Stimulated activated CD8-positive, alpha-beta memory T cell treated with anti-CD3 and anti-CD28 coated beads, Interleukin-12 subunit alpha, Interleukin-12 subunit beta, amount 100 ng/mL, for 1 hour (primary cell): Measurements from ENCODE around the gene NAALAD2.
"Not testable (repeated sequence)": the region's sequence is repeated elsewhere in the genome, so short reads cannot be mapped to it uniquely, and the experiment has no call there.

Source experiments
- DNase-seq: peaks from one replicate; pipeline ENCODE4 v3.0.0-alpha.2; 2020; ENCODE audit warnings: low read depth

Gene NAALAD2

DNA sequence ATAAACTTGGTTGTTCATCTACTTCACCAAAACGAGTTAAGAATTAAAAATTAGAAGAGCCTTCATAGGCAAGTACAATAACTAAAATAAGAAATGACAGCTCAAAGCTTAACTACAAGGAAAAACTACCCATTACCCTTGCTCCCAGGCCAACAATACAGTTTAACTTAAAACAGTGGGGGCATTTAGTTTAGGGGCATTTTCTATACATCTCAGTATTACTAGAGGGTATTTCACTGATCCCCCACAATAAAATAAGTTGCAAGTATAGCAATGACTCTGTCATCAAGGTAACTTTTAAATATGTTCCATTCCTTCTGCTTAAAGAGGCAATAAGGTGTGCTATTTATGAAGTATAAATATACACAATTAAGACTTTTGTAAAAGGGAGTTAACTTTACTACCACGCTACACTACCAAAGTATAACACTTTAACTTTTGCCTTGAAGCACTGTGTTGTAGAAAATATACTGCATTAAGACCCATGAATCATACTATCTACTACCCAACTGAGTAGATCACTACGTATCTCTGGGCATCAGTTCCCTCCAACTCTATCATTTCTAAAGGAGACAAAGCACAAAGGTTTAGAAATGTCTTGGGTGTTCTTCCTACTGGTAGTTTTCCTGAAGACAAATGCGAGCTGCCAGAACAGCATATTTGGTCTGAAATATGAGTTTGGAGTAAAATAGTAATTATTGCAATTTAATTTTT is 58.6 kb downstream of the NAALAD2 start:
- no peak for DNase-seq

DNA sequence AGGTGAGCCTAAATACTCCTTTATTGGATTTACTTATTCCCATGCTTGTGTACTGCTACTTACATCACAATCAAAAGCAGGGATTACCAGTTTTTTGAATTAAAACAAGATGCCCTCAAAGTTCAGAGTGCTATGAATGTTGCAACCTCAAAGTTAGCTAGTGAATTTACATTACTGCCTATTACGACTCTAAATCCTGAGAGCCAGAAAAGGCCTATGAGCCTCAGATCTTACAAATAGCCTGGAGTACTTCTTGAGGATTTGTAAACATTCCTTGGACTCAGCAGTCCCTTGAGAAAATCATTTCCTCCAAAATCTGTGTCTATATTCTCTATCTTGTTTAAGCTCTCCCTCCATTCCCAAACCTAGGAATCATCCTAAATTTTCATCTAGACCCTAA is 62.9 kb downstream of the NAALAD2 start:
- DNase-seq = no peak

DNA sequence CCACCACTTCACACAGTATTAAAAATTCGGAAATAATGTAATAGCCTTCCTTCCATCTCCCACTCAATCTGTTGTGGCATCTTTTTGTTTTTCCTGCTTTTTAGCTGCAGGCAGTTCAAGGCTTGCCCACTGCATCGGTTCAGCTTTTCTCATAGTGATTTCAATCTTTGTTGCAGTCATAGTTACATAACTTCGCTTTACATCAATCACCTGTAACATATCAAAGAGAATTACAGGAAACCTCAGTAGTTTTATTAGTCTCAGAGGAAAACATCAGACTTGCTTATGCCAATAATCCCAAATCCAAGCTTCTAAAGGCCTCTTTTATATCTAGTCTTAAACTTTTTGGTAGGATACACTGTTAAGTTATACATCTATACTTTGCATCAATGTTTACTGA is 67.9 kb downstream of the NAALAD2 start:
- no peak for DNase-seq

DNA sequence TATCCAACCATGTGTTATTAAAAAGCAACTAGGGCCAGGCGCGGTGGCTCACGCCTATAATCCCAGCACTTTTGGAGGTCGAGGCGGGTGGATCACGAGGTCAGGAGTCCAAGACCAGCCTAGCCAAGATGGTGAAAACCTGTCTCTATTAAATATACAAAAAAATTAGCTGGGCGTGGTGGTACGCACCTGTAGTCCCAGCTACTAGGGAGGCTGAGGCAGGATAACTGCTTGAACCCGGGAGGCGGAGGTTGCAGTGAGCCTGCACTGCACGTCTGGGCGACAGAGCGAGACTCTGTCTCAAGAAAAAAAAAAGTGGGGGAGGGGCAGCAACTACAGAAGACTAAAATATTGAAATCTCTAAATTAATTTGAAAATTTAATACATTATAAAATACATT is 69.9 kb downstream of the NAALAD2 start:
- no peak for DNase-seq

DNA sequence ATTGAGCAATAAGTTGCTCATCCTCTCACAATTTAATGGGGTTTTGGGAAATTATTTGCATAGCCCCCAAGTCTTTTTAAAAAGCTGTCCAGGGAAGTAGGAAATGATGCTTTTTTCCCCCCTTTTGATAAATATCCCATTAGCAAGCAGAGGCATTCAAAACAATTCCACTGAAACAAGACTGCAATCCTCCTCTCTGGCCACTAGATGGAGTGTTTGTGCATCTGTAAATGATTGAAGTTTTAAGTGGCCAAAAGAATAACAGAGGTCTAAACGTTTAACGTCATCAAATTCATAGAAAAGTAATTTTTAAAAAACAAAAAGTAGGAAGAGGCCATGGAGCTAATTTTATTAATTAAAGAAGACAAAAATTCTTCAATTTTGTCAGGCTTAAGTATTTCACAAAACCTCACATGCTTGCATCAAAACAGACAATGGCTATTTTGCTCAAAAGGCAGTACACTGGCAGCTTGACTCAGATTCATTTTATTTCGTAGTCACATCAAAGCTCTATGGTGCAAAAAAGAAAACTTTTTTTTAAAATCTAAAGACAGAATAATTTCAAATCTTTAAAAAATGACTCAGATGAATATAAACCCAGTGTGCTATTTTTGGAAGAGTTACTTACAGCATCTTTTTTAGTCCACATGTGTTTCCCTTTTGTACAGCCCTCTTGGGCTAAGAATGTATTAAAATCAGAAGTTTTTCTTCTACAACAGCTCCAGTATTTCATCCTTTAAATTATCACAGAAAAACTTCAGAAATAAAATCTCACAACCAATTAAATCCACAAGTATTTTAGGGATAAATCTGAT is 70.6 kb downstream of the NAALAD2 start:
- DNase-seq = no peak

DNA sequence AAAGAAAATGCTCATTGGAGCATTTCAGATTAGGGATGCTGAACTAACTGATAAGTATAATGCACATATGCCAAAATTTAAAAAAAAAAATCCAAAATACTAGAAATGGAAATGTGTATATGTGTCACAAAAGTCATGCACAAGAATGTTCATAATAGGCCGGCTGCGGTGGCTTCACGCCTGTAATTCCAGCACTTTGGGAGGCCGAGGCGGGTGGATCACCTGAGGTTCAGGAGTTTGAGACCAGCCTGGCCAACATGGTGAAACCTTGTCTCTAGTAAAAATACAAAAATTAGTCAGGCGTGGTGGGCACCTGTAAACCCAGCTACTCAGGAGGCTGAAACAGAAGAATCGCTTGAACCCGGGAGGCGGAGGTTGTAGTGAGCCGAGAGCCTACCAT is 73.5 kb downstream of the NAALAD2 start:
- not testable (repeated sequence) for DNase-seq

DNA sequence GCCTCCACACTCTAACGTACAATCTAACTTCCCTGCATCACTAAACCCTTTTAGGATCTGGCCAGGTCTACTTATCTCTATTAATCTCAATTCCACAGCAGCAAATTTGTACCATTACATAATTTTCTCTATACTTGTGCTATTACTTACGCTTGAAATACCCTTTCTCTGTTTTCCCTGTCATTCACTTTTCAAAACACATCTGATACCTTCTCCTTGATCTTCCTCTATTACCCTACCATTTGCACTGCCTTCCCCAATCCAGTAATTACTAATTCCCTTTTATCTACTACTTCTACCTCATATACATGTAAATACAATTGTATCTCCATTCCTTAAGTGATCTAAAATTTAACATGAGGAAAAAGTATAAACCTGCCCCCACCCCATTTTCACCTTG is 74.4 kb downstream of the NAALAD2 start:
- DNase-seq = no peak

DNA sequence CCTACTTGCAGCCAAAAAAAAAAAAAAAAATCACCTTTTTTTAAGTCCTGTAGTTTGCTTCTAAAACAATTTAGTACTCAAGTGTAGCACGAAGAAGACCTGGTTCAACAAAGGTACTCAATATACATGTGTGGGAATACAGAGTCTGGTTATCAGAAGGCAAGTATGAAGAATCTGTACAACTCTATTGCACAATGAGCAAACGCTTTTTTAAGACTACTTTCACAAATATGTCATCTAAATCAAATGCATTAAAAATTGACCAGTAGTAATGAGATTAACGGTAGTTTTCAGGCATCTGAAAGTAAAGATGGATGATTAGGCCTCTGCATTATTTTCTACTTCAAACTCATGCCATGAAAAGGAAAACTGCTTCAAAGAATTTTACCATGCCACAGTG is 78.9 kb downstream of the NAALAD2 start:
- no peak for DNase-seq

DNA sequence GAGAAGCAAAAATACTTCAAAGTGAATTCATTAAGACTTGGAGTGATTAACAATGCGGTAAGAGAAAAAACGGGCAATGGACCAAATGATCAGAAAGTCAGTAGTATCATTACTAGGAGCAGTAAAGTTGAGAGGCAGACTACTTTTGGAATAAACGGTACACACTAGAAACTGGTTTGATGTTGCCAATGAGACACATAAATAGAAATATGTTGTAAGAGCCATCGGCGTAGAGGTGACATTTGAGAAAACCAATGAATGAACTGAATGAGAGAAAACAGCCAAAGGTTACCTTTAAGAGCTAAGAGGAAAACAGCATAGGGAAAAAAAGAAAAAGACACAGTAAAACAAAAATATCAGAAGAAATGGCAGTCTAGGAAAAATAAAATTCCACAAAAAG is 82.1 kb downstream of the NAALAD2 start:
- DNase-seq = no peak

DNA sequence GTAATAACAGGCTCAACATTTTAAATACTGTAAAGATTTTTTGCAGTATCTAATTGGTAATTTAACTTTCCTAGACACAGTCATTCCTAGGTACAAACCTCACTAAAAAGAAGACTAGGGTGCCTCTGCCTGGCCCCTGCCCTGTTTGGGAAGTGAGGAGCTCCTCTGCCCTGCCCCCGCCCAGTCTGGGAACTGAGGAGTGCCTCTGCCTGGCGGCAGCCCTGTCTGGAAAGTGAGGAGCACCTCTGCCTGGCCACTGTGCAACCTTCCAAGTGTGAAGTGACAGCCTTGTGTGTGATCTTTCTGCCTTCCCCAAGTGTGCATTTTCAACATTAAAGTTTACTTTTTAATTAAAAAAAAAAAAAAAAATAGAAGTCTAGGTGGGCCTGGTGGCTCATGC is 84.1 kb downstream of the NAALAD2 start:
- no peak for DNase-seq

DNA sequence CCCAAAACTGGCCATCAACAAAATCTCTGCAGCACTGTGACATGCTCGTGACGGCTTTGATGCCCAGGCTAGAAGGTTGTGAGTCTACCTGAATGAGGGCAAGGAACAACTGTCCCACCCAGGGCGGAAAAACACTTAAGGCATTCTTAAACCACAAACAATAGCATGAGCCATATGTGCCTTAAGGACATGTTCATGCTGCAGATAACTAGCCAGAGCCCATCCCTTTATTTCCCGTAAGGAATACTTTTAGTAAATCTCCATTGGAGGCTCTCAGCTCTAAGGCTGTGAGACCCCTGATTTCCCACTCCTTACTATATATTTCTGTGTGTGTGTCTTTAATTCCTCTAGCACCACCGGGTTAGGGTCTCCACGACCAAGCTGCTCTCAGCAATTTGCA is 85.0 kb downstream of the NAALAD2 start:
- DNase-seq = no peak

DNA sequence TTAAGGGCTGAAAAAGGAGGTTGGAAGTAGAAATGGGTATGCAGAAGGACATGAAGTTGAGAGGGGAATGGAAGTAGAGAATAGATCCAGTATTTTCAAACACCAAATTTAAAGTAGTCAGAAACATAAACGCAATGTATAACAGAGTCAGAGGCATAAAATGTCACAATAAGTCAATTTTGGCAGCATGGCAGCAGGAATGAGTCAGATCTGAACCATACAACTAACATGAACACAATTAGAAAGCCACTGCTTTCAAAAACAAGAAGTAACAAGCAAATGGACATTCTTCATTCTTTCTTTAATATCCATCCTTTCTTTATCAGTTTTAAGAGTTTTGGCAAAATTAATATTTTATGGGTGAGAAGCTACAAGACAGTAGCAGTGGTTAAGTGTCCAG is 85.9 kb downstream of the NAALAD2 start:
- DNase-seq = no peak

DNA sequence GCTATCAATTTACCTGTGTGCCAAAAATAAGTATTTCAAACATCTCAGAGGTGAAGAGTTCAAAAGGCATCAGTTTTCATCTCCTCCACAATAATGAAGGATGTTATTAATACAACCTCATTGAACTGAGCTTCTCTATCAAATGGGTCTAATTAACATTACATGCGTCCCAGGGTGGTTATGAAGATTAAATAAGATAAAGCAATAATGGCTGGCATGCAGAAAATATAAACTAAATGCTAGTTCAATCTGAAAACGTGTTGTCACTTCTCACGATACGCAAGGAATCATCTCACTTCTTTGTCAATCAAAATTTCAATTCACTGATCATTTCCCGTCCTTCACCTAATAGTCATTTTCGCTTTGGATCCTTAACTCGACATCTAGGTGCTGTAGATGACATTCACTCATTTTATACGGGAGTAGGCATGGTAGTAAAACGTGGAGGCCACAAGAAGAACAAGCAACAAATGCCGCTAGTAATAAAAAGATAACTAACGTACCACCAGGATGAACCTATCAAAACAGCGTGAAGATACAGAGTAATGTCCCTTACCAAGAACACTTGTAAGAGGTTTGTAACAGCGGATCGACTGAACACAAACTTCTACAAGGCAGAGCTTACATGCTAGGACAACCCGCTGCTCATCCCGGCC is 87.5 kb downstream of the NAALAD2 start:
- DNase-seq = no peak

DNA sequence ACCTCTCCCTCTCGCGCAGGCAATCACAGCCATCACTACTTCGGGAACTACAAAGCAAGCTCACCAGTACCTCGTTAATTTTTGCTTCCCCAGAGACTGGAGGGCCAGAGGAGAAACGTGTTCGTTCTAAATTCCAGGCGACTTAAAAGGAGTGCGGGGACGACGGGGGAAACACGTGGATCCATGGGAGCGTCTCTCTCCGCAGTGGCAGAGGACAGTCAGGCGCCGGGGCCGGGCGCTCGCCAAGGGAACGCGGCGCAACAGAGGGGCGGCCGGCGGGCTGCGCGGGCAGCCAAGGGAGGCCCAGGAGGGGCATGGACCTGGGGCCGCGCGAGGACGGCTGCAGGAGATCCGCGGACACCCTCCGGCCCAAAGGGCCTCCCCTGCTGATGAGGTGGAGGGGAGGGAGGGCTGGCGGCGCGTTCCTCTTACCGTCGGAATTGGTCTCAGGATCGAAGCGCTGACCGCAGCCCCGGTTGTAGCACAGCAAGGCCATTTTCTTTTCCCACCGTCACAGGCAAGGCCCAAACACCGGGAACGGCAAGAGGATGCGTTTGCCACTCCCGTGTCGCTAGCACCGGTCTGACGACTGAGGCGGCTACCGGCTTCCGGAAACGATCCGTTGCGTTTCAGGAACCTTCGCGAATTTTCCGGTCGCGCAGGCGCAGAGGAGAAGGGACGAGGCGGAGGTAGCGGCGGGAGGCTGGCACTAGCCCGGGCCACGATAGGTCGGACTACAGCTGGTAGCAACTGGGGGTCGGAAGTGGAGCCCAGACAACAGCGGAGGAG is 88.2 kb downstream of the NAALAD2 start, which contains the start of gene CHORDC1:
TSS of gene CHORDC1 (minus strand) at position 591 of the 789 bp plus-strand sequence. CDS start at position 496, 95 bp downstream.
- peak; percentile 96 for DNase-seq

DNA sequence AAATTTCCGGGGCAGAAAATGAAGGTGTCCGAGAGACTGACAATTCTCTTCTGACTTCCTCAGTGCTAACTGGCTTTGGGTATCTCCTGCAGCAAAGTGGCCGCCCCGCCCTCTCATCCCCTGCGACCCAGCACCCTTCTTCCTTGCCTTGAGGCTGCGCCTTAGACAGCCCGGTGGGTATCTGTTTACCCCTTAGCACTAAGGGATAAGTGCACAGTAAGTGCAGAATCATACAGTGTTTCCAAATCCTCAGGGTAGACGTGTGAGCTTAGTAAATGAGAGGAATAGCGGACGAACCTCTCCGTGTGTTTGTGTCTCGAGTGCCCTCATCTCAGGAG is 88.8 kb downstream of the NAALAD2 start:
- DNase-seq = no peak

DNA sequence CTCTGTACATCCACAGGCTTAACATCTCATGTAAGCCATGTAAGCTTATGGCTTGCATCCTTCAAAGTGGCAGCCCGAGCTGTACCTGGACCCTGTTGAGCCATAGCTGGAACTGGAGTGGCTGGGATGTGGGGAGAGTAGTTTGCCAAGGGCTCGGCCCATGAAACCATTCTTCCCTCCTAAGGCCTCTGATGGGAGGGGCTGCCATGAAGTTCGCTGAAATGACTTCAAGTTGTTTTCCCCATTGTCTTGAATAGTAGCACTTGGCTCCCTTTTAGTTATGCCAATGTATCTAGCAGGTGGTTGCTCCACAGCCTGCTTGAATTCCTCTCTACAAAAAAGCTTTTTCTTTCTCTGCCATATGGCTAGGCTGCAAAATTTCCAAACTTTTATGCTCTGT is 93.6 kb downstream of the NAALAD2 start:
- no peak for DNase-seq

DNA sequence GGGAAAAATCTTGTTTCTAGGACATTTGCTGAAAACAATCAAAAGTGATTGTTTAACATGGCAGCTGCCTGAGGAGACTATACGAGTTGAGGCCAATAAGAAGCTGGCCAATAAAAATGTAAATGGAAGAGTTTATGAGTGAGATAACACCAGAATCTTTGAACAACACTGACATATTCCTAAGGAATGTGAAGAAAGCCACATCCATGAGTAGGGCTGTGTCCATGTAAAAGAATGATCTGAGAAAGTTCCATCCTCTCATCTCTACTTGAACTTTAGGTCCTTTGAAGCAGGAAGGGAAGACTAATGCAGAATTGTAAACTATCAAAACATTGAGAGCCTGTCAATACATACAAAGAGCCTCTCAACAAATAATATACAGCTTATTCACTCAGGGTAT is 95.3 kb downstream of the NAALAD2 start:
- no peak for DNase-seq

DNA sequence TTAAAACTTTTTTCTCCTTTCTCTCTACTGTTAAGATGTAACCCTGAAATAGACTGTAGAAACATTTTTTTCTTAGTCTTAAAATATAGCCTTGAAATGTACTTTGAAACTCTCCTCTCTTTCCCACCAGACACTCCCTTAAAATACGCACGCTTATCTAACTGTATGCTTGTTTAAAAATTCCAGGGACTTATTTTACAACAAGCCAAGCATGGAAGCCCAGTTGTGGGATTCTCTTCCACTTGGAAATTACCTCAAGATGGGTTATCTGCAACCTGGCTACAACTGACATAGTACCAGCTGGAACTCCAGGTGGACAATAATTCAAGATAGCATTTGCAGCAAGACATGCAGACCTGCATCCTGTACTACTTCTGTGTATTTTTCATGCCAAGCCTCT is 100.5 kb downstream of the NAALAD2 start:
- no peak for DNase-seq

DNA sequence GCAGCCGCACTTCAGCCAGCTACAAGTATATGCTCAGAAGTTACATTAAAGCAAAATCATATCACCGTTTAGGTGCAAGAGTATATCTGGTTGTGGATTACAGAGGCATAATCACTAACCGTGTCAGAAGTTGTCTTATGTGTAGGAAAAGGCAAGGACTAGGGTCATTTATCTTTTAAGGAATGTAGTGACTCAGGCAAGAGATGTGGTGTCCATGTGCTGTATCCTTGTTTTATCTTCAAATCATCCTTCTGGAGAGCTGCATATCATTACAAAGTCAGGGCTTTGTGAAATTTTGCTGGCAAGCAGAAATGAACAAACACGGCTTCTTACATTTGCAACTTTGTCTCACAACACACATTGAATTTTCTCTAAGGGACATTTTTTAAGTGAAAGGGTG is 101.1 kb downstream of the NAALAD2 start:
- DNase-seq = no peak

DNA sequence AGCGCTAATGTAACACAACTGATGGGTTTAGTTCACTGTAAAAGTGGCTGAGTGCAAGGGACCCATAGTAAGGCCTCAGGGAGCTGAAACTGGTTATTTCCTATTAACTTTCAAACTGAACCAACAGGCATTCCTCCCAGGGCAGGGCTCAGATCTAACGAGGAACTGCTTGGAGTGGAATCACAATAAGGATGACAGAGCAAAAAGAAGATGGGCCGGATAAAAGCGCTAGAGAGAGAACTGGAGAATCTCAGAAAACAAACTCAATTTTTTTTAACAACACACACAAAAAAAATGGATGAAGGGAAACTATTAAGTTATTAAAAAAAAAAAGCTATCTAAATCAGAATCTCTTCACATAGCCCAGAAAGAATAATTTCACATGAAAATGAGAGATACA is 102.5 kb downstream of the NAALAD2 start:
- DNase-seq = no peak

DNA sequence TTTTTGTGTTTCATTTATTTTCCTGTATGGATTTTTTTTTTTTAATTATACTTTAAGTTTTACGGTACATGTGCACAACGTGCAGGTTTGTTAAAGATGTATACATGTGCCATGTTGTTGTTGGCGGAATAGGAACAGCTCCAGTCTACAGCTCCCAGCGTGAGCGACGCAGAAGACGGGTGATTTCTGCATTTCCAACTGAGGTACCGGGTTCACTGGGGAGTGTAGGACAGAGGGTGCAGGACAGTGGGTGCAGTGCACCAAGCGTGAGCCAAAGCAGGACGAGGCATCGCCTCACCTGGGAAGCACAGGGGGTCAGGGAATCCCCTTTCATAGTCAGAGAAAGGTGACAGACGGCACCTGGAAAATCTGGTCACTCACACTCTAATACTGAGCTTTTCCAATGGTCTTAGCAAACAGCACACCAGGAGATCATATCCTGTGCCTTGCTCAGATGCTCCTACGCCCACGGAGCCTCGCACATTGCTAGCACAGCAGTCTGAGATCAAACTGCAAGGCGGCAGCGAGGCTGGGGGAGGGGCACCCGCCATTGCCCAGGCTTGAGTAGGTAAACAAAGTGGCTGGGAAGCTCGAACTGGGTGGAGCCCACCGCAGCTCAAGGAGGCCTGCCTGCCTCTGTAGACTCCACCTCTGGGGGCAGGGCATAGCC is 105.6 kb downstream of the NAALAD2 start:
- not testable (repeated sequence) for DNase-seq

DNA sequence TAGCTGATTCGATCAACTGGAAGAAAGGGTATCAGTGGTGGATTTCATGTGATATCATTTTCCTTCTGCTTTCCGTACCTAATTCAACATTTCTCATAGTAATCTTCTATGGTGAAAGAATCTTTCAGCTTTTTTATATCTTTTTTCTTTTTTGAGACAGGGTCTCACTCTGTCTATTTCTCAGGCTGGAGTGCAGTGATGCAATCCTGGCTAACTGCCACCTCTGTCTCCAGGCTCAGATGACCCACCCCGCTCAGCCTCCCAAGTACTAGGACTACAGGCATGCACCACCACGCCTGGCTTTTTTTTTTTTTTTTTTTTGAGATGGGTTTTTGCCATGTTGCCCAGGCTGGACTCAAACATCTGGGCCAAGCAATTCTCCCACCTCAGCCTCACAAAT is 107.0 kb downstream of the NAALAD2 start:
- no peak for DNase-seq
